ENCODE measurements around the gene RAB3C. TPM values are rescaled to one million over a fixed set of nuclear protein-coding genes. Genes with fewer than 3 reads are reported as not detected.
A peak's percentile ranks its signal among the peaks of the same experiment; 100 is the strongest.

The RAB3C gene
- total RNA-seq, 2 experiments from 2014 or later = not detected

GRCh38 chr5:58544195-58544594, 38.7 kb upstream of the RAB3C start:
- H3K4me1 Mint-ChIP-seq (ENCODE audit: low read depth) = no peaks in the 10 kb centered on the region
- intact Hi-C loops (cut with DNase I, micrococcal nuclease) = no loop called here
- ChIA-PET CTCF (no interaction called here), POLR2A (no interaction called here)
- H3K4me3 ChIP-seq (ENCODE audit: low read length) = no peak overlapping the region
- no peaks in the 10 kb centered on the region for H3K36me3 ChIP-seq (ENCODE audit: insufficient read depth, low read length)
- ATAC-seq (ENCODE audit: poor library complexity) (no peak), DNase-seq (peak in 3 of 14 experiments; percentile 6 to 42 (median 31))
- no peak overlapping the region for H3K27ac ChIP-seq (ENCODE audit: low read depth in 1 of 2, low read length in 2 of 2)
- no peak overlapping the region for H3K27ac Mint-ChIP-seq
- H3K4me3 Mint-ChIP-seq = no peak overlapping the region
- peaks cover 0 to 8% of the 10 kb centered on the region in 2 experiments for H3K9me3 ChIP-seq (ENCODE audit: control insufficient read depth in 1 of 2, insufficient read depth in 1 of 2, low read length in 2 of 2)
- peaks cover 3% of the 10 kb centered on the region for H3K9me3 Mint-ChIP-seq
- TF ChIP-seq CTCF (IDR thresholded peaks at IDR 0.05) = no peak
- H3K36me3 Mint-ChIP-seq (ENCODE audit: low read depth) = no peaks in the 10 kb centered on the region
- no peaks in the 10 kb centered on the region for H3K27me3 ChIP-seq (ENCODE audit: control insufficient read depth in 1 of 2, insufficient read depth in 2 of 2, low read length in 2 of 2)
- H3K27me3 Mint-ChIP-seq = peaks cover 5% of the 10 kb centered on the region
- H3K4me1 ChIP-seq (ENCODE audit: insufficient read depth, low read length) = no peaks in the 10 kb centered on the region

- ATAC-seq (ENCODE audit: poor library complexity) = no peak
Measured at GRCh38 chr5:58544926-58545325, 37.9 kb upstream of the RAB3C start.

GRCh38 chr5:58545912-58546311, 37.0 kb upstream of the RAB3C start:
- Mint-ChIP-seq H3K27me3 (peaks cover 5% of the 10 kb centered on the region), H3K4me3 (no peak overlapping the region), H3K9me3 (peaks cover 3% of the 10 kb centered on the region), H3K36me3 (ENCODE audit: low read depth) (no peaks in the 10 kb centered on the region), H3K27ac (no peak overlapping the region), H3K4me1 (ENCODE audit: low read depth) (no peaks in the 10 kb centered on the region)
- peak in 3 of 14 experiments; percentile 4 to 51 (median 42) for DNase-seq
- no peaks in the 10 kb centered on the region for H3K4me1 ChIP-seq (ENCODE audit: insufficient read depth, low read length)
- ChIA-PET POLR2A (no interaction called here), CTCF (no interaction called here)
- peaks cover 0 to 12% of the 10 kb centered on the region in 2 experiments for H3K9me3 ChIP-seq (ENCODE audit: control insufficient read depth in 1 of 2, insufficient read depth in 1 of 2, low read length in 2 of 2)
- no peak overlapping the region for H3K4me3 ChIP-seq (ENCODE audit: low read length)
- intact Hi-C loops (cut with DNase I, micrococcal nuclease) = no loop called here
- H3K36me3 ChIP-seq (ENCODE audit: insufficient read depth, low read length) = no peaks in the 10 kb centered on the region
- no peak for TF ChIP-seq CTCF (IDR thresholded peaks at IDR 0.05)
- H3K27me3 ChIP-seq (ENCODE audit: control insufficient read depth in 1 of 2, insufficient read depth in 2 of 2, low read length in 2 of 2) = no peaks in the 10 kb centered on the region
- no peak for ATAC-seq (ENCODE audit: poor library complexity)
- H3K27ac ChIP-seq (ENCODE audit: low read depth in 1 of 2, low read length in 2 of 2) = no peak overlapping the region

More at GRCh38 chr5:58544926-58545325, 37.9 kb upstream of the RAB3C start:
- H3K9me3 Mint-ChIP-seq = peaks cover 3% of the 10 kb centered on the region
- intact Hi-C loops (cut with DNase I, micrococcal nuclease) = no loop called here
- Histone ChIP-seq H3K27me3 (ENCODE audit: control insufficient read depth in 1 of 2, insufficient read depth in 2 of 2, low read length in 2 of 2) (no peaks in the 10 kb centered on the region), H3K36me3 (ENCODE audit: insufficient read depth, low read length) (no peaks in the 10 kb centered on the region), H3K4me1 (ENCODE audit: insufficient read depth, low read length) (no peaks in the 10 kb centered on the region), H3K9me3 (ENCODE audit: control insufficient read depth in 1 of 2, insufficient read depth in 1 of 2, low read length in 2 of 2) (peaks cover 0 to 12% of the 10 kb centered on the region in 2 experiments), H3K27ac (ENCODE audit: low read depth in 1 of 2, low read length in 2 of 2) (no peak overlapping the region), H3K4me3 (ENCODE audit: low read length) (no peak overlapping the region)
- POLR2A ChIA-PET = no interaction called here
- H3K27ac Mint-ChIP-seq = no peak overlapping the region
- H3K27me3 Mint-ChIP-seq = peaks cover 5% of the 10 kb centered on the region
- H3K4me1 Mint-ChIP-seq (ENCODE audit: low read depth) = no peaks in the 10 kb centered on the region
- no peak for DNase-seq
- no peak for TF ChIP-seq CTCF (IDR thresholded peaks at IDR 0.05)
- H3K36me3 Mint-ChIP-seq (ENCODE audit: low read depth) = no peaks in the 10 kb centered on the region
- H3K4me3 Mint-ChIP-seq = no peak overlapping the region
- CTCF ChIA-PET = no interaction called here

Measured in CD4-positive, alpha-beta T cell (primary cell).